GM19452 (cell line): Measurements from ENCODE around the gene FHL1.
A peak's percentile ranks its signal among the peaks of the same experiment; 100 is the strongest.
"Not testable (repeated sequence)": the region's sequence is repeated elsewhere in the genome, so short reads cannot be mapped to it uniquely, and the experiment has no call there.

ENCODE experiments used
- ATAC-seq: cut with Tn5 transposase; IDR thresholded peaks from one replicate; pipeline ENCODE4 v1.9.1; 2021; ENCODE audit not compliant: unreplicated experiment

Gene FHL1

DNA sequence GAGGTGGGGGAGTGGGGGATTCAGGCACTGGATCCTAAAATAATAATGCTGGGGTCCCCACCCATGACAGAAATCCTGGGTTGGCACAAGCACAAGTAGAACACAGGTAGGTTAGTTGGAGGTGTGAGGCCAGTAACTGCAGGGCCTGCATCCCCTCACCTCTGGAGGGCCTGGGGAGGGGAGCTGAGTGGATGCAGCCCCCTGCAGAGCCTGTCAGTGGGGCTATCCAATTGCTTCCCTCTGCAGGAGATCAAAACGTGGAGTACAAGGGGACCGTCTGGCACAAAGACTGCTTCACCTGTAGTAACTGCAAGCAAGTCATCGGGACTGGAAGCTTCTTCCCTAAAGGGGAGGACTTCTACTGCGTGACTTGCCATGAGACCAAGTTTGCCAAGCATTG lies 60.2 kb downstream of the FHL1 start:
- no peak for ATAC-seq

DNA sequence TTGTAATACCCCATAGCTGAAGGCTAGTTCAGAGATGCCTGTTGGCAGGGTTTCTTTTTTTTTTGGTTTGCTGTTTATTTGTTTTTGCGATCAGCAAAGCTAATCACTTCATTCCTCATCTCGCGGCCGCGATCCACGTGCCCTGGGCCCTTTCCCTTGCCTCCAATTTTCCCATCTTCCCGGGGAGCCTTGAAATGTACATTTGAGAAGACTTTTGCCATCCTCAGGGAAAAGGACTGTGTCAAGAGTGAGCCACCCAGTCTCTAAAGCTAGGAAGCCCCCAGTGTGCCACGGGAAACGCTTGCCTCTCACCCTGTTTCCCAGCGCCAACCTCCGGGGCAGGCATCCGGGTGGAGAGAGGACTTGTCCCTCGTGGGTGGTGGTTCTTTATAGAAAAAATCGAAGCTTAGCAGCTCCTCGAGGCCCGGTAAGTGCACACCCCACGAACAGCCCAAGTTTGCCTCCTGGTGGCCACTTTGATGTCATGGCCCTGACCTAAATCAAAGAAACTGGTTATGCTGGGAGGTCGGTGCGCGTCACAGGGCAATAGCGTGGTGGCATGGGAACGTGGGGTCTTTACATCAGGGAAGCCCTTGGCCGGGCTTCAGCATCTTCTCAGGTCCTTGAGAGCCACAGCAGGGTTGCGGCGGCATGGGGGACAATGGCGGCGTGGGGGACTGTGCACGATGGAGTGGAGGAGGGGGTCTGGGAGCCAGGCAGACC lies 61.8 kb downstream of the FHL1 start:
- no peak for ATAC-seq

DNA sequence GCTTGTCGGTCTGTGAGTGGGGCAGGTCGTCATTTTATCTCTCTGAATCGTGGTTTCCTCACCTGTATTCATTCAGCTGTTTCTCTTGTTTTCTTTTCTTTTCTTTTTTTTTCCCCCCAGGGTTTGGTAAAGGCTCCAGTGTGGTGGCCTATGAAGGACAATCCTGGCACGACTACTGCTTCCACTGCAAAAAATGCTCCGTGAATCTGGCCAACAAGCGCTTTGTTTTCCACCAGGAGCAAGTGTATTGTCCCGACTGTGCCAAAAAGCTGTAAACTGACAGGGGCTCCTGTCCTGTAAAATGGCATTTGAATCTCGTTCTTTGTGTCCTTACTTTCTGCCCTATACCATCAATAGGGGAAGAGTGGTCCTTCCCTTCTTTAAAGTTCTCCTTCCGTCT lies 62.4 kb downstream of the FHL1 start:
- ATAC-seq, result no peak

GRCh38 chrX:136210243-136210642 lies 62.9 kb downstream of the FHL1 start:
- no peak for ATAC-seq

- no peak for ATAC-seq
These were observed 63.5 kb downstream of the FHL1 start for GRCh38 chrX:136210806-136211205.

DNA sequence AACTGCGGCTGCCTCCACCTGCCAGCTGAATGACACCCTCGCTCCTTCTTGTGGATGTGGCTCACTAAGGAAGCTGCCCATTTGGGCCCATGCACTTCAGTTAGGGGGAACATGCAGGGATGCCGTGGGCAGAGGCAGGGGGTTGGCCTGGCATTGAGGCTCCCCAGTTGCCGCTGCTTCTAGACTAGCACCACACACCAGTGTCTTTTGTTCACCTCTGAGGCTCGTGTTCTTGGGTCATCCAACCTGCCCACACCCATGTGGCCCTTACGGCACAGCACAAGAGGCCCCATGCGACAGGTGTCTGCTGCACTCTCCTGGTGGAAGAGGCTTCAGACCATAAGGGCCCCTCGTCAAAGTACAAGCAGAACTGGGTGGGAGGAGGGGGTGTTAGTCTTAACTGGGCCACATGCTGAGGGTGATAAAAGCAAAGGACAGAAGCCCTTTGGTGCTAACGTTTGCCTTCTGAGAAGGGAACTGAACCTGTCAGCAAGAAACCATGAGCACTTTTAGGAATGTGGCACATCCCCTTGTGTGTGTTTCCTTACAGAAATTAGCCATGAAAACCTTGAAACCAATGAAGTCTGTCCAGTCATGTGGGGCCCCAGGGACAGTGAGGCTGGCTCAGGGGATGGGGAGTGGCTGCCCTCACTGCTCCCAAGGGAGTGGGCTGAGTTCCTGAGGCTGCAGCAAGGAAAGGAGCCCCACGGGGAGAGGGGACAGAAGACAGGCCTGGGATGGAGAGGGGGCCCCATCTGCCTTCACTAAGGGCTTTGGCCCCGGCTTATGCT lies 64.6 kb downstream of the FHL1 start:
- no peak for ATAC-seq

DNA sequence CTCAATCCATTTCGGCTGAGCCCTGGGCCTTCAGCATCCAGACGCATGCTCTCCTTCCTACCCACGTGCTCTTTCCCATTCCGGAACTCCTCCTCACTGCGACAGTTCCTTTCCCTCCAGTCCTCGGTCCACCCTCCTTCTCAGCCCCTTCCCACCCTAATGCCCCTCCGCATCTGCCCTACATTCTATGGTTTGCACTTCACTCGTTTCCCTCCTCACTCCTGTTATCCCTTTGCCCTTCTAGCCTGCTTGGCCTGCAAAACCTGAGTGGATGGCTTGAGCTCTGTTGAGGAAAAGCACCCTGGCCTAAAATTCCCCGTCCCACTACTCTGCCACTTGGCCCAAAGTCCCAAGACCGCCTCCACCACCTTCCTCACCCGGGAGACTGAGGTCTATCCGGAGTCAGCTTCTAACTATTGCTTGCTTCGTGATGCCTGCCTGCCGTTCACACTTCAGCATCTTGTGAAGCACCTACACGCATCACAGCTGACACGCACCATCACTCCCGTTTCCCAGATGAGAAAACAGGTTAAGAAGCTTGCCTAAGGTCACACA lies 65.3 kb downstream of the FHL1 start:
- no peak for ATAC-seq

DNA sequence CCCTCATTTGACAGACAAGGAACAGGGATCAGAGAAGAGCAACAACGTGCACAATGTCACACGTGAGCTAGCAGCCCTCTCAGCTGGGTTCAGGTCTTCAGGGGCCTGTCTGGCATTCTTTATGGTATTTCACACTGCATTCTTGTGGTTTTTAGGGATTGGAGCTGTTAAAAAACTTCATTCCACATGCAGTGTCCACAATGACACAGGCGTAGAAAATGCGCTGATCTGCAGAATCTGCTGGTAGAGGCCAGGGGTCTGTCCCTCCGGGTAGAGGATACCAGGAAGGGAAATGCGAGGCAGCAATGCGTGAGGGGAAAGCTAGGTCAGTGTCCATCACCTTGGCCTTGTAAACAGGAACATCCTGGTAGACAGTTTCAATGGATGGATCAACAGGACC lies 67.2 kb downstream of the FHL1 start:
- ATAC-seq, result no peak

GRCh38 chrX:136215559-136215958 lies 68.2 kb downstream of the FHL1 start:
- no peak for ATAC-seq

DNA sequence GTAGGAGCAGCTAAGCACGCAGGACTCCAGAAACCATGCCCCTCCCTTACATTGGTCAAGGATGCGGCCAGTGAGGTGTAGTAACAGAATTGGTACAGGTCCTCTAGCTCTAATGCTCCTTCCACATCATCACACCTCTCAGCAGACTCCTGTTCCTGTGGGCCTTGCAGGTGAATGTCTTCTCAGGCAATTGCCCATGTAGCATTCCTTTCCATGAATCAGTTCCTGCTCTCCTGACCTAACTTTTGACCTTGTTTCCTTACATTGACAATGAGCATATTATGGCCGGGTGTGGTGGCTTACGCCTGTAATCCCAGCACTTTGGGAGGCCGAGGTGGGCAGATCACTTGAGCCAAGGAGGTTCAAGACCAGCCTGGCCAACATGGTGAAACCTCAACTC lies 72.6 kb downstream of the FHL1 start:
- ATAC-seq, result no peak

GRCh38 chrX:136220540-136220939 lies 73.2 kb downstream of the FHL1 start:
- ATAC-seq, result no peak

GRCh38 chrX:136220951-136221350 lies 73.6 kb downstream of the FHL1 start:
- no peak for ATAC-seq

- no peak for ATAC-seq
These were observed 74.6 kb downstream of the FHL1 start for GRCh38 chrX:136221851-136222513.

DNA sequence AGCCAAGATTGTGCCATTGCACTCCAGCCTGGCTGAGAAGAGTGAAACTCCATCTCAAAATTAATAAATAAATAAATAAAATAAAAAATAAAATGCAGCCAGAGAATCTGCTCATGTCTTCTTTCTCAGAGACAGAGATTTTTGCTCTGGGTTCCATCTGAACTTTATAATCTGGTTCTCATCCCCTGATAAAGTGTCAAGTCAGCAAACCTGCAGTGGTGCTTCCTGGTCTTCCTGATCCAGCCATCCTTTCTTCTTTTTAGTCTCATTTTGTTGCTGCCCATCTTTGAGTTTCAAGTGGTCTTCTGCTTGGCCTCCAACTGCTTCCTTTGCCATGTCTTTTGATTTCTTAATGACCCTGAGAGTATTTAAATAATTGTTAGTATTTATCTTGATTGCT lies 79.7 kb downstream of the FHL1 start:
- no peak for ATAC-seq

DNA sequence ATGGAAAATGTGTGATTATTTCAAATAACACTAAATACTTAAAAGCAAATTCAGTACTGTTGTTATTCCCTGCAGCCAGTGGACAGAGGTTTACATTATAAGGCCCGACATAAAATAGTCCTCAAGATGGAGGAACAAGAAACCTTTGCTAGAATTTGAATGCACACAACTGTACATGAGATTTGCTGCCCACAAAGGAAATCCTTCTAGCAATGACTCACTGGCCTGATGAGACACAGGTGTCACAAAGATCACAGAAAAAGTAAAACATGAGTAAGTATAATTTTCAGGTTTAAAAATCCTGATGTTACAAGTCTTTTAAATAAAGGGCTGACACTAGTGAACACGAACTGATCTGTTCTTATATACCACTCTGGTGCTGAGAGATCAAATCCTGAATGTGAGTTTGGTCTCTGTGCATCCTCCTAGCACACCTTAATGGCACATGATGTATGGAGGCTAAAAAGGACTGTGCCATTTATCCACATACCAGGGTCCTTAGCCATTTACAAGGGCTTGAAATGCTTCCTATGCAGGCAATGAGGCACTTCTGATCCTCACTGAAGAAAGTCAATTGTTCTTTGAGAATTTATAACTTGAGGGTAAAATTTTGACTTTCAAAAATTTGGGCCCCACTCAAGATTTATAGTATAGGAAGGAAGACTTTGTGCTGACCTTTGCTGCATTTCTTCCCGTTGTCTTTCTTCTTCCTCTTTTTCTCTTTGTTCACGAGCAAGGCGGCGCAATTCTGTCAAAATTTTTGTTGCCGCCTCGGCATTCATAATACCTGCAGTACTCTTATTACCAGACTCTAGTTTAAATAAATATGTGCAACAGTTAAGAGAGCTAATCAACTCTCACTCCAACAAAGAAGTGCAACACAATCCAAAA lies 80.9 kb downstream of the FHL1 start:
- peak; percentile 64 for ATAC-seq

- peak; percentile 57 for ATAC-seq
These were observed 81.5 kb downstream of the FHL1 start for GRCh38 chrX:136228839-136229207.

GRCh38 chrX:136237074-136237473 lies 89.7 kb downstream of the FHL1 start:
- no peak for ATAC-seq

- not testable (repeated sequence) for ATAC-seq
These were observed 90.5 kb downstream of the FHL1 start for GRCh38 chrX:136237849-136238248.

DNA sequence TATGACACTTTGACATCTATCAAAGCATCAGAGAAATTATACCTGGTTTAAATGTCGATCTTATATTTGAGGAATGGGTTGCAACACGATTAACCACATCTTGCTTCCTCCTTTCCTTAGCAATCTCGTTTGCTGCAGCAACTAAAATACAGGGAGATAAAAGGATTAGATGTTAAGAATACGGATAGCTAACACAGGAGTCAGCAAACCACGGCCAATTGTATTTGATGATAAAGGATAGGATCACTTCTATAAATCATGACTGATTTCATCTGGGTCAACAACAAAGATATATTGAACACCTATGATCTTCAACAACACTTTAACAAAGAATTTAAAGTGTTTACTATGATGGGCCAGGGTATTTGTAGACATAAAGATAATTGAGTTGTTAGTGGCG lies 98.9 kb downstream of the FHL1 start:
- no peak for ATAC-seq

DNA sequence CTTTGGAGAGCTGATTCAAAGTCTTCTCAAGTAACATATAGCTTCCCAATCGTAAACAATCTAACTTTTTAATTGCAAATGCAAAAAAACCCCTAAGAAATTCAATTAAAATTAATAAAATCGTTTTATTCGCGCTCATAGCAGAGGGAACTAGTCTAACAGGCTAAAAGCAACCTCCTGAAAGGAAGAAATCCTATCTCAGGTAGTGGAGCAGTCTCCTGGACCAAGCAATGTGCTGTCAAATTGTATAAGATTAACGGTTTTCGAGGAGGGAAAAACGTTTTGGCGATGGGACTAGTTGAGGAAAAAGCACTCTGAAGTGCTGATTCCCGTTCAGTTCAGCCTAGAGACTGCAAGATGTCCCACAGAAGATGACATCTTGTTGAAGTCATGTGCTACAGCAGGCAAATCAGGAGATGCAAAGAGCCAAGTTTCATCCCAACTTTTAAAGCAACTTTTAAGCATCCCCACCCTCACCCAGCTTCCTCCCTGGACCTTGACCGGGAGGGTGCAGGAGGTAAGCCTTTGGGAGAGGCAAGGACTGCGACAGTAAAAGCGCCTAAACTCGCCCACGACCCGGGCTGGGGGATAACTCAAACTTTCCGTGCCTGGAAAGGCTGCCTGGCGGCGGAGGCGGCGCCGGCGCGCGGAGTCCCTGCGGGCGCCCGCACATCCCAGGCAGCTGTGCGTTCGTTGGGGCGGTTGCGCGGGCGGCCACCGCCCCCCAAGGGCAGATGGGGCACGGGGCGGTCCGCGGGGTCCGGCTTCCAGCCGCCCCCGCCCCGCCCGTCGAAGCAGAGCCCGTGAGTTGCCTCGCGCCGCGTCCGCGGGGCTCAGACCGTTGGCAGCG lies 103.1 kb downstream of the FHL1 start:
- ATAC-seq, result peak; percentile 30
